ENCODE data around the gene MCOLN1. TPM values are rescaled to one million over a fixed set of nuclear protein-coding genes. Genes with fewer than 3 reads are reported as not detected.

The MCOLN1 gene
- total and polyA plus RNA-seq, 2 experiments from 2014 or later, result 15.5 to 55.5 TPM

- H3K27ac ChIP-seq, result no peak overlapping the region
- H3K4me1 ChIP-seq (ENCODE audit: insufficient read depth), result peaks cover 9% of the 10 kb centered on the region
- H3K9me2 ChIP-seq (replicated peaks; ENCODE audit: insufficient read depth), result no peaks in the 10 kb centered on the region
- no peak for DNase-seq (ENCODE audit: low spot score)
- H4K20me1 ChIP-seq (ENCODE audit: insufficient read depth, poor library complexity, severe bottlenecking), result no peaks in the 10 kb centered on the region
- WGBS (ENCODE audit: low lambda C conversion rate, missing lambda C conversion rate), result 93% methylated on average over 9 of the region's 9 CpGs
- H3K4me3 ChIP-seq, result no peak overlapping the region
- no peaks in the 10 kb centered on the region for H3K9me3 ChIP-seq (ENCODE audit: low read depth)
- TF ChIP-seq EZH2phosphoT487 (IDR thresholded peaks at IDR 0.05; ENCODE audit: low read depth, severe bottlenecking, unreplicated experiment) (no peak), EZH2 (IDR thresholded peaks at IDR 0.05; ENCODE audit: borderline replicate concordance) (no peak), CTCF (IDR thresholded peaks at IDR 0.05; ENCODE audit: poor library complexity) (no peak)
- no peak overlapping the region for H3K4me2 ChIP-seq
- no peaks in the 10 kb centered on the region for H3K36me3 ChIP-seq (replicated peaks; ENCODE audit: insufficient read depth, low read depth)
- H3K79me2 ChIP-seq, result no peaks in the 10 kb centered on the region
- no peaks in the 10 kb centered on the region for H3K27me3 ChIP-seq
- H2AFZ ChIP-seq, result no peak overlapping the region
Measured at GRCh38 chr19:7478843-7479227, 43.6 kb upstream of the MCOLN1 start.

GRCh38 chr19:7480222-7480969 is 42.0 kb upstream of the MCOLN1 start:
- H4K20me1 ChIP-seq (ENCODE audit: insufficient read depth, poor library complexity, severe bottlenecking), result no peaks in the 10 kb centered on the region
- no peak for DNase-seq (ENCODE audit: low spot score)
- TF ChIP-seq EZH2phosphoT487 (IDR thresholded peaks at IDR 0.05; ENCODE audit: low read depth, severe bottlenecking, unreplicated experiment), result no peak
- TF ChIP-seq CTCF (IDR thresholded peaks at IDR 0.05; ENCODE audit: poor library complexity), result no peak
- no peak for TF ChIP-seq EZH2 (IDR thresholded peaks at IDR 0.05; ENCODE audit: borderline replicate concordance)
- H3K27ac ChIP-seq, result peak overlapping the region; percentile 43
- H2AFZ ChIP-seq, result no peak overlapping the region
- no peaks in the 10 kb centered on the region for H3K79me2 ChIP-seq
- 71% methylated on average over 11 of the region's 11 CpGs for WGBS (ENCODE audit: low lambda C conversion rate, missing lambda C conversion rate)
- H3K27me3 ChIP-seq, result no peaks in the 10 kb centered on the region
- H3K4me3 ChIP-seq, result no peak overlapping the region
- H3K4me2 ChIP-seq, result no peak overlapping the region
- H3K36me3 ChIP-seq (replicated peaks; ENCODE audit: insufficient read depth, low read depth), result no peaks in the 10 kb centered on the region
- H3K9me2 ChIP-seq (replicated peaks; ENCODE audit: insufficient read depth), result no peaks in the 10 kb centered on the region
- H3K4me1 ChIP-seq (ENCODE audit: insufficient read depth), result peaks cover 9% of the 10 kb centered on the region
- no peaks in the 10 kb centered on the region for H3K9me3 ChIP-seq (ENCODE audit: low read depth)

DNA sequence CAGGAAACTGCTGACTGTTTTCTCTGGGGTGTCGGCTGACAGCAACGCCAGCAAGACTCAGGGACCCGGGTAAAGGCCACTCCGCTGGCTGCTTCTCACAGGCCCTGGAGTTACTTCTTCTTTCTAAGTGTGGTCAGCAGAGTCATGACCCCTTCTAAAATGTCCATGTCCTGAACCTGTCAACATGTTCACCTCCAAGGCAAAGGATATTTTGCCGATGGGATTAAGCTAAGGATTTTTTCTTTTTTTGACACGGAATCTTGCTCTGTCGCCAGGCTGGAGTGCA is 41.5 kb upstream of the MCOLN1 start:
- no peaks in the 10 kb centered on the region for H3K9me3 ChIP-seq (ENCODE audit: low read depth)
- no peak overlapping the region for H2AFZ ChIP-seq
- no peak overlapping the region for H3K4me3 ChIP-seq
- no peak for TF ChIP-seq EZH2phosphoT487 (IDR thresholded peaks at IDR 0.05; ENCODE audit: low read depth, severe bottlenecking, unreplicated experiment)
- TF ChIP-seq EZH2 (IDR thresholded peaks at IDR 0.05; ENCODE audit: borderline replicate concordance), result no peak
- TF ChIP-seq CTCF (IDR thresholded peaks at IDR 0.05; ENCODE audit: poor library complexity), result no peak
- peak overlapping the region; percentile 43 for H3K27ac ChIP-seq
- WGBS (ENCODE audit: low lambda C conversion rate, missing lambda C conversion rate), result 79% methylated on average over 7 of the region's 7 CpGs
- no peak for DNase-seq (ENCODE audit: low spot score)
- H4K20me1 ChIP-seq (ENCODE audit: insufficient read depth, poor library complexity, severe bottlenecking), result no peaks in the 10 kb centered on the region
- no peaks in the 10 kb centered on the region for H3K79me2 ChIP-seq
- peaks cover 9% of the 10 kb centered on the region for H3K4me1 ChIP-seq (ENCODE audit: insufficient read depth)
- H3K4me2 ChIP-seq, result no peak overlapping the region
- H3K9me2 ChIP-seq (replicated peaks; ENCODE audit: insufficient read depth), result no peaks in the 10 kb centered on the region
- H3K36me3 ChIP-seq (replicated peaks; ENCODE audit: insufficient read depth, low read depth), result no peaks in the 10 kb centered on the region
- no peaks in the 10 kb centered on the region for H3K27me3 ChIP-seq

Measured in hepatocyte (in vitro differentiated cells).